HG03064 (cell line): Measurements from ENCODE around the gene TEK.

ENCODE experiments used
- ATAC-seq: cut with Tn5 transposase; IDR thresholded peaks from one replicate; pipeline ENCODE4 v1.9.1; 2021; ENCODE audit warnings: low read depth; ENCODE audit not compliant: unreplicated experiment

TEK gene

DNA sequence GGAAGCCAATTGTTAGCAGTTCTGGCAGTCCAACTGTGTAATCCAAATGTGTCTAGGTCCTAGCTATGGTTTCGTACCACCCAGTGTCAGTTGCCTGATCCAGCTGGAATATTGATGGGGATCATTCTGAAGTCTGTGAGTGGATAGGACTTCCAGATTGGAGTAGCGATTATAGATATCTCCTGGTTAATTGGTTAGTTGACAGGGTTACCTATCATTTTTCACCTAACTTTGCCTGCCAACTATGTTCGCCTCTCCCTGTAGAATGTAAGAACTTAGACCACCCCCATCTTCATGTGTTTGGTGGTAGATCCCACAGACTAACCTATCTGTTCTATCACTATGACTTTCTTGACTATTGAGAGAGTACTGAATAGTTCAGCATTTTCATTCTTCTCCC lies 59.9 kb downstream of the TEK start:
- no peak for ATAC-seq

DNA sequence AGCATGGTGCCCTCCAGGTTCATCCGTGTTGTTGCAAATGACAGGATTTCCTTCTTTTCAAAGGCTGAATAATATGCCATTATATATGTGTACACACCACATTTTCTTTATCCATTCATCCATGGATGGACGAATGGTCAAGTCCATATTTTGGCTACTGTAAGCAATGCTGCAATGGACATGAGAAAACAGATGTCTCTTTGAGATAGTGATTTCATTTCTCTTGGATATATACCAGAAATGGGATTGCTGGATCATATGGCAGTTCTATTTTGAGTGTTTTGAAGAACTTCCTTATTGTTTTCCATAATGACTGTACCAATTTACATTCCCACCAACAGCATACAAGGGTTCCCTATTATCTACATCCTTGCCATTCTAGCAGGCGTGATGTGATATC lies 67.9 kb downstream of the TEK start:
- ATAC-seq = no peak

DNA sequence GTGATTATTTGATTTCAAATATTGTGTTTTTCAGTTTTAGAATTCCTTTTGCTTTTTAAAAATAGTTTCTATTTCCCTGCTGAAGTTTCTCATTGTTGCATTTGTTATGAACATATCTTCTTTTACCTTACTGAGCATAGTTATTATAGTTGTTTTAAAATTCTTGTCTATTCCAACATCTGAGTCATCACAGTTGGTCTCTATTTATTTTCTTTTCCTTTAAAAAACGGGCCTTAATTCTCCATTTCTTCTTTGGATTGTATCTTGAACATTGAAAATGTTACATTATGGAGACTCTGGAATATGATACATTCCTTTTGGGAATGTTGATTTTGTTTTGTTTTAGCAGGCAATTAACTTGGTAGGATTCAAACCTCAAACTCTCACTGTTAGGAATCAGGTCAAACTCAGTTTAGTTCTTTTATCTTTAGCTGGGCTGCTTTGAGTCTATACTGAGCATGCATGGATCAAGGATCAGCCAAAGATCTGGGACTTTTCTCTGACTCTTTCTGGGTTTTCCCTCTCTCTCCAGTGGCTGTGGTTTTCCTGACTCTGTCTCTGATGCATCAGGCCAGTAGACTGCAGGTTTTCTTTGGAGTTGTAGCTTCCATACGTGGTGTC lies 70.3 kb downstream of the TEK start:
- no peak for ATAC-seq

DNA sequence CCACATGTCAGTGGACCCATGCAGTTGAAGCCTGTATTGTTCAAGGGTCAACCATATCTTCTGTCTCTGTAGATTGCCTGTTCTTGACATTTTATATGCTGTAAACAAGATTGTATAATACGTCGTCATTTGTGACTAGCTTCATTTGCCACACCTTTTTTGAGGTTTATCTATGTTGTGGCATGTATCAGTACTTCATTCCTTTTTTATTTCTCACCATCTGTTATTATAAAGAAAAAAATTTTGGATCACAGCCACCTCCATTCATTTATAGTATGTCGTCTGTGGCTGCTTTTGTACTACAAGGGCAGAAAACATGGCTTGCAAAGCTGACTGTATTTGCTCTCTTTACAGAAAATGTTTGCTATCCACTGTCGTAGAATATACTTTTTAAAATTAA lies 72.4 kb downstream of the TEK start:
- ATAC-seq = no peak

DNA sequence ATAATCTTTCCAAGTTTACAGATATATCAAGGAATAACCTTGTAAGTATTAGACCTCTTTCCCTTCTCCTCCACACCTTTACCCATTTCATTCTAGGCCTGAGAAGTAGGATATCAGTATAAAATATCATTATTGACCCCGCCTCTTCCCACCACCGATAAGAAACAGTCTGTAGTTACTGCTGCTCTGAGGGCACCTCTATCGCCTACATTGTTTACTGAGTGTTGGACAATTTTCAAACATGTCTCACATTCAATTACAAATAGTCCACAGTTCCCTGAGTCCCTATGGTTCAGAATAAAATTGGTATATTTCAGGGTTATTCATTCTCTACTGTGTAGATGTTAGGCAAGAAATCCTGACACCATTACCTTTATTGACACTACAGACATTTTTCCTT lies 73.4 kb downstream of the TEK start:
- no peak for ATAC-seq

DNA sequence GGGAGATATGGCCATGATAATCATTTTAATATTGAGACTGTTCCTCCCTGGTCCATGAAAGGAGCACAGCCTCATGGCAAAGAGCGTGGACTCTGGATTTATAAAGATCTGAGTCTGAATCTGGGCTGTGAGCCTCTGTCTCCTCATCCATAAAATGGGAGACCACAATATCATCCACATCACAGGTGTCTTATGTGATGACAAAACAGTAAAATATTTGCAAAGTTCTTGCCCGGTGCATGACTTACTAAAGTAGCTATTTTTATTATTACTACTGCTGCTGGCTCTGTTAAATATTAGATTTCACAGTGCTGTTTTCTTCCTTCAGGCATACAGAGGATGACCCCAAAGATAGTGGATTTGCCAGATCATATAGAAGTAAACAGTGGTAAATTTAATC lies 74.1 kb downstream of the TEK start:
- no peak for ATAC-seq

DNA sequence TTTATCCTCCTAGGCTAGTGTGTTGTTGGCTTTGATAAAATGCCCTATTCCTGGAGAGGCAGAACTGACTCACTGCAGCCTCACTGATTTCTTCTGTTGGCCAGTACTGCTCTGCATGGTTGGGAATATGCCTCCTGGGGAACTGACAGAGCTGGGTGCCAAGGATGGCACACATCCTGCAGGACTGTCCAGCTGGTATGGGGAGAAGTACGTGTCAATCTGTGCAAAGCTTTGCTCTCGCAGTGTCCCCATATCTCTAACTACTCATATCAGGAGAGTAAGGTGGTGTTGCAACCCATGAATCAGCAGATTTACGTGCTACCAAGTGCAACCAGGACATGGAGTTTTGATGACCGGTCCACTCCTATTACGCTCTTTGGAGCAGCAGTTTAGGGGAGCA lies 74.7 kb downstream of the TEK start:
- no peak for ATAC-seq

DNA sequence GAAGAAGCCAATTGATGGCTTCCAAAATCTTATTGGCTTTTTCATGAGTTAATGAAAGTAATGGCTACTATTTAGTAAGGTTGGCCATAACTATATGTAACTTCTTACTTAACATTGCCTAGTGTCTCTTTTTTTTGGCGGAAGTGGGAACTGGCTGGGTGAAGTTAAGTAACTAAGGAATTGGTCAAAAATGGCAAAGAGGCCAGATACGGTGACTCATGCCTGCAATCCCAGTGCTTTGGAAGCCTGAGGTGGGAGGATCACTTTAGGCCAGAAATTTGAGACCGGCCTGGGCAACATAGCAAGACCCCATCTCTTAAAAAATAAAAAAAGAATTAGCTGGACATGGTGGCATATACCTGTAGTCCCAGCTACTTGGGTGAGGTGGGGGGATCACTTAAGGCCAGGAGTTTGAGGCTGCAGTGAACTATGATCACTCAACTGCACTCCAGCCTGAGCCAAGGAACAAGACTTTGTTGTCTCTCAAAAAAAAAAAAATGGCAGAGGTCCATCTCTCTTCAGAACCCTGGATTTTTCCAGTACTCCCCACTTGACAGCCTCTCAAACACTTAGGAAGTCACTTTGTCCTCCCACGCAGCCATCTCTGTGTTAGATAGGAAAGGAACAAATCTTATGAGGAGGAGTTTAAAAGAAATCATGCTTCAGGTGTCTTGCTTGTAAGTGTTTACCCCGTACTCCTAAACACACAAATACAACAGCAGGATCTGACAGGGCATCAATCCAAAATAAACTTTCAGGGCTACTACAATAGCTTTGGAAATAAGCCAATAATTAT lies 75.7 kb downstream of the TEK start:
- ATAC-seq = no peak

DNA sequence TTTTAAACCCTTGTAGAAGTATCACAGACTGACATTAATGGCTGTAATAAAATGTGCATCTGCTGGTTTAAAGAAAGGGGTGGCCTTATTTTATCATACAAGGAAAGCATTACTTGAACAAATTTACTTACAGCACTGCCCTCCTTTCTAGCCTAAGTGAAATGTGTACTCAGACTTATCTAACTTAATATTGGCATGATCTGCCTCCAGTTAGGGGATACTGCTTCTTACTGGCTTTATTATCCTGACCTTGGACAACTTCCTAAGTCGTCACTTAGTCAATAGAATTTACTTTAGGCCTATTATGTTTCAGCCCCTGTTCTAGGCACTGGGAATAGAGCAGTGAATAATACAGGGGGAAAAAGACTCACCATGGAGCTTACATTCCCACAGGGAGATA lies 79.4 kb downstream of the TEK start:
- ATAC-seq = no peak

DNA sequence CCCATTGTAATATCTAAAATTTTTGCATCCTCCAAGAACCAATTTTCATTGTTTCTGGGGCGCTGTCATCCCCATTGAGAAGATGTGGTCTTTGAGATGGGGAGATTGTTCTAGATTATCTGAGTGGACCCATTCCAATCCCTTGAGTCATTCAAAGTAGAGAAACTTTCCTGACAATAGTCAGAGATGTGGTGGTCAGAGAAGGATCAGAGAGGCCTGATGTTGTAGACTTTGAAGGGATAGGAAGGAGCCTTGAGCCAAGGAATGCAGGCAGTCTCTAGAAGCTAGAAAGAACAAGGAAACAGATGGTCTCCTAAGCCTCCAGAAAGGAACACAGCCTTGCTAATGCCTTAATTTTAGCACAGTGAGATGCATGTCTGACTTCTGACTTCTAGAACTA lies 80.4 kb downstream of the TEK start:
- ATAC-seq = no peak

DNA sequence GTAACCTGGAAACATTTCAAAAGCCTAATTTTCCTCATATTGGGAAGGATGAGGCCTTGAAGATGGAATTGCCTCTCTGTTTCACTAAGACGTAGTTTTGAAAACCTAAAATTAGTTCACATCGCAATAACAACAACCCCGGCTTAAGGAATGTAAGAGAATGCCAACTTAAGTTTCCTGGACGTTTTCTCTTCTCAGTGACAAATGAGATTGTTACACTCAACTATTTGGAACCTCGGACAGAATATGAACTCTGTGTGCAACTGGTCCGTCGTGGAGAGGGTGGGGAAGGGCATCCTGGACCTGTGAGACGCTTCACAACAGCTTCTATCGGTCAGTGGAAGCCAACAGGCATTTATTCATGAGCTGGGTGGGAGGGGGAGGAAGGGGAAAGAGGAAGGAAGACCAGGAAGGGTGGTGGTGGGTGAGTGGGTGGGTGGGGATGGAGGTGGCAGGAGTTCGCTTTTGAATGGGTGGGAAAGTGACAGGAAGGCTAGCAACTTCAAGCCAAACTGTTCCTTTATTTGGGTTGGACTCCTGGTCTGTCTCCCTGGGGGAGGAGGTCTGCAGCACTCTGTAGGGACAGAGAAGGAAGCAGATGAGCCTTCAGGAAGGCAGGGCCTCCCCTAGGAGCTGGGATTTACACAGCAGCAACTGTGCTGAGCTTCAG lies 83.4 kb downstream of the TEK start:
- ATAC-seq = no peak

DNA sequence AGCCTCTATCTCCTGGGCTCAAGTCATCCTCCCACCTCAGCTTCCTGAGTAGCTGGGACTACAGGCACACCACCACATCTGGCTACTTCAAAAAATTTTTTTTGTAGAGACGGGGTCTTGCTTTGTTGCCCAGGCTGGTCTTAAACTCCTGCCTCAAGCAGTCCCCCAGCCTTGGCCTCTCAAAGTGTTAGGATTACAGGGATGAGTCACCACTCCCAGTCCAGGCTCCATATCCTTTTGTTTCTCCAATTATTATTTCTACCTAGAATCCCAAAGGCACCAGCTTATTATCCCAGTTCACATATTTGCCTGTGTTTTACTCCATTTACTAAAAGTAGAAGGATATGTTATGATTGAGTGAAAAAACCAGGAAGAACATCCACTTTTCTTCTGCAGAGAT lies 84.9 kb downstream of the TEK start:
- ATAC-seq = no peak

DNA sequence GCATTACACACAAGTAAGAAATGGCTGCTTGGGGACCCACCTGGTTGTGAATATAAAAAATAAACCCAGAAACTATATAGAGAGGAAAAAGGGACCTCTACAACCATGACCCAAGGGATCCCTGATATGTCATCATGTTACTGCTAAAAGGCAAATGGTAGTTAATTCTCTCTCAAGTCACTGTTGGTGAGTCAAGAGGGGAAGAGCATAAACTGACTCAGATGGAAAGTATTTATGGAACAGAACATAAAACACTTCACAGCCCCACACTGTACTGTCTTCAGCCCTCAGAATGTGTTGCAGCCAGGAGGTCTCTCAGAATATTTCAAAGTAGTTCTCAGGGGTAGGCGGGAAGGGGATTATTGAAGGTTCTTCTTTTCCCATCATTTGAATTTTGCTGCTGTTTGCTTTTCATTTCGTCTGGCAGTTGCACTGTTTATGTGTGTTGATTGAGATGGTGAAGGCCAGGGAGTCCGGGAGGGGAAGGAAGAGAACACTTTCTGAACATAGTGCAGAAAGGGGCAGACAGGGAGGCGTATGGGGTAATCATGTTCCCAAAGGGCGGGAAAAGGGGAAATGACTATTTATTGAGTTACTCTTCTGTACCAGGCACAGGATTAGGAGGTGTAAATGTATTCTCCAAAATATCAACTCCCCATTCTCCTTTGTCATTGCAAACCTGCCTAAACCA lies 85.5 kb downstream of the TEK start:
- ATAC-seq = no peak

DNA sequence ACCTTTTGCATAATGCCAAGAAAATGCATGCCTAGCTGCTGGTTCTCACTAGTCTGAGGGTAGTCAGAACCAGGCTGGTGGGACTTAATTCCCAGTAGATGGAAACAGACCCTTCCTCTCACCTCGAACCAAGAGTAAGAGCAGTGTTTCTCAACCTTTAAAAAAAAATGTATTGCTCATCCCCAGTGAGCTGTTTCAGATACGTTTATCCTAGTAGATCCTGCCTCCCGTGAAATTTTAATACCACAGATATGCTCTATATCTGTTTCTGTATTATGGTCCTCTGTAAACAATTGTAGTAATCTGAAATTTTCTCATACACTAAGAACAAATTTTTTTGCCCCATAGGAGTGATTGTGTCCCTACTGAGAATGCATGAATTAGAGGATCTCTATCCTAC lies 86.2 kb downstream of the TEK start:
- no peak for ATAC-seq

DNA sequence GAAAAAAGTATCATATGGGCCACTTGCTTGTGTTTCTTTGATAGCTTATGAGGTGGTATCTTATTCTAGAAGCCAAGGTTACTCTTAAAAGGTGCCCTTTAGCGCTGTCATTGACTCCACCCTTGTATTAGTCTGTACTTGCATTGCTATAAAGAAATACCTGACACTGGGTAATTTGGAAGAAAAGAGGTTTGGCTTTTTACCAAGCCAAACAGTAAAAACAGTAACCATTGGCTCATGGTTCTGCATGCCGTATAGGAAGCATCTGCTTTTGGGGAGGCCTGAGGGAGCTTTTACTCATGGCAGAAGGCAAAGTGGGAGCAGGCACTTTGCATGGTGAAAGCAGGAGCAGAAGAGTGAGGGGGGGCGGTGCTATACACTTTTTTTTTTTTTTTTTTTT lies 87.4 kb downstream of the TEK start:
- ATAC-seq = no peak

DNA sequence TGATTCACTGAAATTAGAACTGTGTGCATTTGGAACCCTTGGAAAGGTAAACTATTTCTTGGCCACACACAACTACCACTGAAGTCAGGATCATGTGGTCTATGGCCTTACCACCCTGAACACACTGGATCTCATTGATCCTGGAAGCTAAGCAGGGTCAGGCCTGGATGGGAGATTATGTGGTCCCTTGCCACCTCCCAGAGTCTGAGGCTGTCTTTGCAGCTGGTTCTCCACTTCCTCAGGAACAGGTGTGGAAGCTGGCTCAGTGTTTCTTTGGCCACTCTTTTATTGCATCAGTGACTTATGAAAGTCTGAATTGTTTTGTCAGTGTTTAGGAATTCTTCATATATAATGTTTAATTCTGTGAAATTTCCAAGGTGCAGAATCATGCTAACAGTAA lies 89.2 kb downstream of the TEK start:
- no peak for ATAC-seq

DNA sequence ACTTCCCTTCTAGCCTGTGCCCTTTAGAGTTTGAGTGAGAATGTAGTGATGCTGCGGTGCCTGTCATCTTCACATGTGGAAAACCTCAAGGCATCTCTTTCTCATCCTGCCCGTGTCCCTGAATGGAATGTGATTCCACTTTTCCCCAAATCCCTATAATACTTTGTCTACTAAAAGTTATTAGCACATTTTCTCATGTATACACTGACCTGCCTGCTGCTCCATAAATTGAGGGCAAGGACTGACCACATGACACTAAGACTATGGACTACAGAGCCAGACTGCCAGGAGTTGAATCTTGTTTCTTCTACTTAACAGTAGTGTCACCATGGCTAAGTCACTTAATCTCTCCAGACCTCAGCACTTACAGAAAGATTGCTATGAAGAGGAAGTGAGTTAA lies 93.0 kb downstream of the TEK start:
- no peak for ATAC-seq

DNA sequence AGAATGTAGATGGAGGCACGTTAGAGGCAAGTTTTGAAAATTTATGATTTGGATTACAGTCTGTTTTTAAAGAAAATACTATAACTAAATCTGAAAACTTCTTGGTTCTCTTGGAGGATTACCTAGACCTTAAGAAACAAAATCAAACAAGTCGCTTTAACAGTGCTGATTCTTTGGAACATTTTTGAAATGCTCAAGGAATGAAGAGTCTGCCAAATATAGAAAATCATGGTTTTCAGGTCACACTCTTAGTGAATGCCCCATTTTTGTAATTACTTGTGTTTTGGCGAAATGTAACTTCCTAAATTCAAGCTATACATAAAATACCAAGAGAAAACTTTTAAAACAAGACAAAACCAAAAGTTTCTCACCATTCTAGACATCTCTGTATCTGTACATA lies 94.8 kb downstream of the TEK start:
- no peak for ATAC-seq

DNA sequence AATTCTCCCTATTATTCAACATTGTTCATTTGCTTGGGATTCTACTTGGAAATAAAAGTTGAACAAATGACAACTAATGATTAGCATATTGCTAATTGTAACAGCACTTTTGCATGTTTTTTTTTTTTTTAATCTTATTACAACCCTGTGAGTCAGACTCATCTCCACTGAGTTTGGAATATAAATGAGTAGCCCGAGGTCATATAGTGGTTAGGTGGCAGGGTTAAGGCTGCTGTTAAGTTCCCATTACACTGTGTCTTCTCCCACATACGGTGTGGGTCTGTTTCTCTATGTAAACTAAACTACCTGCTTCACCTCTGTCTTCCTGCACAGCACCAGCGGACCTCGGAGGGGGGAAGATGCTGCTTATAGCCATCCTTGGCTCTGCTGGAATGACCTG lies 95.6 kb downstream of the TEK start:
- ATAC-seq = no peak

DNA sequence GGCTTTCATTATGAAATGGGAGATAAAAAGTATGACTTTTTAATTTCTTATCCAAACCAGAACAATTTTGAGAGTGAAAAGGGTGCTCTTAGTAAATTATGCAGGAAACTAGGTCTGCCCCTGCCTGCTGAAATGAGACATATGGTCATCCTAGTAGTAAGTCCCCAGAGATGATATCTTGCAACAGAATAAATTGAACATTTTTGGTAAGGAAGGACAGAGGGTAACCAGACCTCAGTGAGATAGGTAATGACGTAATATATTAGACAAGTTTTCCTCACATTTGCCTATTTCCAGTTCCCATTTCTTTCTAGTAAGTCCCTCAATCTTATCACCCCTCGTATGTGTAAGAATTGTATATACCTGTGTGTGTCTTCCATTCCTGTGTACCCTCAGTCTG lies 96.2 kb downstream of the TEK start:
- no peak for ATAC-seq

DNA sequence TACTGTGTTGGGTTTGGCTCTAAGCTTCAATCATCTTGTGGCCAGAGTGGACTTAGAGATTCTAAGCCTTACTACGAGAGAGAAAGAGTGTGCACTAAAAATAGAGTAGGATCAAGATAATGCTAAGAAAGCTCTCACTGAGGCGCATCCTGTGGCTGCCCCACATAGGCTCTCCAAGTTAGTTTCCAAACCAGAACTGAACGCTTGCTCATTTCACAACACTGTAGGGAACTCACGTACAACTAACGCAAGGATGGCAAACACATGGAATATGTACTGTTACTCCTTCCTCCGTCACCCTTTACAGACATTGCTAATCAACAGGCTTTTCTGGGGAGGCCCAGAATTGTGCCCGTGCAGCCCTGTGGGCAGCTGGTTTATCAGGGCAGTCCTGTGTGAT lies 97.0 kb downstream of the TEK start:
- no peak for ATAC-seq
